Stimulated activated CD8-positive, alpha-beta memory T cell treated with anti-CD3 and anti-CD28 coated beads, Interleukin-15, amount 100 ng/mL, for 48 hours (primary cell): ENCODE results near the gene TGM2.

Source experiments
- DNase-seq, 2 donors: peaks; one replicate each; pipeline ENCODE4 v3.0.0-alpha.2; 2020; ENCODE audit warnings: low read depth in 2 of 2

Gene TGM2

DNA sequence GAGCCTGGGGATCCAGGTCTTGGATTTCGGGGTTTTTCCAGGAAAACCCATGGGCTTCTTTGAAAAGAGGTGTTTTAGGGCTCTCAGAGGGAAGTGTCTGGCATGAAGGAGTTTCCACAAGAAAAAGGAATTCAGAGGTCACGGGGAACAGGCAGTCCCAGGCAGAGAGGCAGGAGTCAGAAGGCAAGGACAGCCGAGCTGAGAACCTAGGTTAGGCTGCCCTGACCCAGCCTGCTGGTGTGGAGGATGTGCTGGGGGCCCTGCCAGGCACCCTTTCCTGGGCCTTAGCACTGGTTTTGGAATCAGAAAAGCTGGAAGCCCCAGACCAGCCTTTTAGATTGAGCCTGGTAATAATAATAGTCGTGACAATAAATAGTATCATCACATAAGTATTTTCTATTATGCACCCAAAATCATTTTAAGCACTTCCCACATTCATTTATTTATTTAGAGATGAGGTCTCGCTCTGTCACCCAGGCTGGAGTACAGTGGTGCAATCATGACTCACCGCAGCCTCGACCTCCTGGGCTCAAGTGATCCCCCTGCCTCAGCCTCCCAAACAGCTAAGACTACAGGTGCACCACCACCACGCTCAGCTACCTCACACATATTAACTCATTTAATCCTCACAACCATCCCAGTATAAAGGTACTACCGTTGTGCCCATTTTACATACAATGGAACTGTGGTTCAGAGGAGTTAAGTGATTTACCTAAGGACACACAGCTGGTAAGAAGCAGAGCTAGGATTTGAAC lies 19.9 kb downstream of the TGM2 start:
- no peak for DNase-seq

GRCh38 chr20:38144598-38144973 lies 20.5 kb downstream of the TGM2 start:
- DNase-seq = no peak

DNA sequence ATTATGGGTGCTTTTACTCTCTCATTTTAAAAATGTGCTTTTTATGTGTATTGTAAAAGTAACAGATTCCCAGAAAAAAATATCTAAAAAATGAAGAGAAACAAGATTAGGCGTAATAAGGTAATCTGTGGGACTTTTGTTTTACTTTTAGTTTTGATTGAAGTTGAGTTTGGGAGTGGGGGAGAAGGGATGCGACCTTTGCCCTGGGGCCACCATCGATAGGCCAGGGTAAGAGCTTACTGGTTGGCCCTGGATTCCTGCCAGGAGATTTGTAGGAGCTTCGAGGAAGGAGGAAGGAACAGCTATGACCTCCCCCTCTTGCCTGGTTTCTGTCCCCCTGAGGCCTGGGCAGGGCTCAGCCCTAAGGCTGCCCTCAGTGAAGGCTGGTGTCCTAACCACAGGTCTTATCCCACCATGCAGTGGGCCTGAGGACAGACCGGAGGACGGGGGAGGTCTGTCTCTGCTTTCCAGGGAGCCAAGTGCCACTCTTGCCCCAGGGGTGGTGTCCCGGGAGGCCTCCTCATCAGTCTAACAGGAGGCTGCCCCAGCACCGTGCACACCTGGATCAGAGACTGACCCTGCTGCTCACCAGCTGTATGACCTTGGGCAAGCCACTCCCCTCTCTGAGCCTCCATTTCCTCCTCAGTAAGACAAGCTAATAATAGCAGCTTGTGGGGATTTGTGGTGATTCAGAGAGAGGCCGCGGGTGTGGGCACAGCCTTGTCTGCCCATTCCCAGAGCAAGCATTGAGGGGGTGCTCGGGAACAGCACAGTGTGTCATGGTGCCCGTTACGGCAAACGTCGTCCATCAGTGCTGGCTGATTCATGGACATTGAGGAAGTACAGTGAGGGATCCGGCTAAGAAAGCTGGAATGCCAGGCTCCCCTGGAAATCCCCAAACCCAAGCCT lies 21.2 kb downstream of the TGM2 start:
- no peak for DNase-seq

DNA sequence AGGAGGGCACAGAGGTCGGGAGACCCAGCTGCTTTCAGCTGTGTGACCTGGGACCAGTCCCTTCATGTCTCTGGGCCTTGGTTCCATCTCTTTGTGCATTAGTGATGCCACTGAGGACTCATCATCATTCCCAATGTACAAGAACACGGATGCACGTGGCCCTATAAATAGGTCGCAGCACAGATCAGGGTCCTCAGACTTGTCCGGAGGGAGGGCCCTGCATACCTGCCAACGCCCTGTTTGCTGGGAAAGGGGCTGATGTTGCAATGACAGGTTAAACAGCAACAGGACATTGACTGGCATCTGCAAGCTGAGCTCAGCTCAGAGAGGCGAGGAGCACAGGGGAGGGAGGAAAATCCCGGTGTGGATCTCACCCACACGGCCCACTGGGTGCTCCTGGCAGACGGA lies 21.8 kb downstream of the TGM2 start:
- no peak for DNase-seq

- DNase-seq = no peak
Observed at GRCh38 chr20:38141889-38142494, 23.1 kb downstream of the TGM2 start.

GRCh38 chr20:38141204-38141888 lies 23.7 kb downstream of the TGM2 start:
- no peak for DNase-seq

DNA sequence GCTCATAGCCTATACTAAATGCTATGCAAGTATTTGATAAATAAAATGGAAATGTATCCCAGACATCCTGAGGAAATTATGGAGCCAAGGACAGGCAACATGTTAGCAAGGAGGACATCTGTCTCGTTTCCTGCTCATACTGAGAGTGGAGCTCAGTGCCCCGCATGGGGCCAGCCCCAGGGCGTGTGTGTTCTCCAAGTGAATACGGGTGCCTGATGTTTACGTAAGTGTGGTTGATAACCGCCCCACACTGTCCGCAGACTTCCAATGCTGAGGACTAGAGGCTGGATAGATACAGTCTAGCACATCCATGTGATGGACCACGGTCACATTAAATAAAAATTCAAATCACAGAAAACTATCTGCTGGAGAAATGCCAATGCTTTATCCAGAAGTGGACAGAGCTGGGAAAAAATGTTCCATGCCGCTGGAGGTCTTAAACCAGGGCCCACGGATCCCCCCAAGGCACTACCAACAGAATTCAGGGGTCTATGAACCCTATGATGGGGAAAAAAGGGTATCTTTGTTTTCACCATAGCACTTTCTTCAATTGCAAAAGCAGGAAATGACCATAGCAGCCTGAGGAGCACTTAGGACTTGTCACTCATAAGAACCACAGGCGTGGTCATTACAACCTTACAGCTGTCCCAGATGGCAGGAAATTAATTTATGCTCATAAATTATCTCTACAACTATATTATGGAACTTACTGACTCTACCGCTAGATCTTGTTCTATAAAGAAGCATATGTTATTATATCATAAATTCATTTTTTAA lies 24.9 kb downstream of the TGM2 start:
- no peak for DNase-seq

GRCh38 chr20:38139156-38139912 lies 25.7 kb downstream of the TGM2 start:
- no peak for DNase-seq

- no peak for DNase-seq
Observed at GRCh38 chr20:38138086-38138778, 26.8 kb downstream of the TGM2 start.

DNA sequence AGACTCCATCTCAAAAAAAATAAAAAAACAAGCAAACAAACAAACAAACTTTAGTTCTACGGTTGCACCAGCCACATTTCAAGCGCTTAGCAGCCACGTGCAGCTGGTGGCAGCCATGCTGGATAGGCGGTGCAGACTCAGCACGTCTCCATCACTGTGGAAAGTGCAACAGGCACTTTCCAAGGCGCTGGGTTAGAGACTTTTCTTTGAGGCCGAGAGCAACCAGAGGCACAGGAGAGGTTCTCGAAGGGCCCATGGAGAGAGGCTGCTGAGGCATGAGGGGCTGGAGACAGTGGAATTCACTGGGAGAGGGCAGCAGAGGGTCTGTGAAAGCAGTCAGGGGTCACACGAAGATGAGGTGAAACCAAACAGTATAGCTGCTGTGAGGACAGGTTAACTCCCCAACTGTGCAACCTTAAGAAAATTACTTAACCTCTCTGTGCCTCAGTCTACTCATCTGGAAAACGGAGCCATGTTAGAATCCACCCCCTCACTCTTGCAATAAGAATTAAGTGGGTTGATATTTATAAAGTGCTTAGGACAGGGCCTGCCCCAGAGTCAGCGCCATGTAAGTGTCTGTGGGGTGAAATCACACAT lies 27.5 kb downstream of the TGM2 start:
- no peak for DNase-seq

DNA sequence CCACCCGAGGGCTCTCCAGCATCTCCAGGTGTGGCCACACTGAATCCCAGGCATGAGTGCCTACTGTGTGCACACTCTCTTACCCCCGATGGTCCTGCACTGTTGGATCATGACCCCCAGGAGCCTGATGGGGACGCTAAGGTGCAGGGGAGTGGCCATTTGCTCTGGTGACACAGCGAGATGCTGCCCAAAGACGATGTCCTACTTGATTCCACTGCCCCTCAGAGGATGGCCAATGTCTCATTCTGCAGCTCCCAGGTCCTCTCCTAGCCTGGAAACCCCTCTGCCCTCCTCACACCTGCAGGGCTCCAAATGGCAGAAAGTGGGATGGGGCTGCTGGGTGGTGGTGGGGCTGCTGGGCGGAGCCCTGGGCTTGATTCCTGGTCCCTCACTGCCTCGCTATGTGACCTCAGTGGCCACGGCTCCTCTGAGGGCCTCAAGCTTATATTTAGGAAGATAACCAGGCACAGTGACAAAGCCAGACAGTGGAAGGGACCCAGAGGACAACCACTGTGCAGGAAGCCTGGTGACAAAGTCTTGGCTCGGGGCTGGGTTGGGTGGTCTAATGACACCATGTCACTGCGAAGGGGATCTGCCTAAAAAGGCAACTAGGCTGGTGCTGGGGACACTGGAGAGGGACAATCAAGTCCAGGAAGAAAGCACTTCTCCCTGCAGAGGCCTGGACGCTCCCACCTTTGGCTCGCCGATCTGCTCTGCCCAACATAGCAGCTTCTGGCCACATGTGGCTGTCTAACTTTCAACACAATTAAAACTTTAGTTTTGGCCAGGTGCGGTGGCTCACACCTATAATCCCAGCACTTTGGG lies 28.4 kb downstream of the TGM2 start:
- no peak for DNase-seq

DNA sequence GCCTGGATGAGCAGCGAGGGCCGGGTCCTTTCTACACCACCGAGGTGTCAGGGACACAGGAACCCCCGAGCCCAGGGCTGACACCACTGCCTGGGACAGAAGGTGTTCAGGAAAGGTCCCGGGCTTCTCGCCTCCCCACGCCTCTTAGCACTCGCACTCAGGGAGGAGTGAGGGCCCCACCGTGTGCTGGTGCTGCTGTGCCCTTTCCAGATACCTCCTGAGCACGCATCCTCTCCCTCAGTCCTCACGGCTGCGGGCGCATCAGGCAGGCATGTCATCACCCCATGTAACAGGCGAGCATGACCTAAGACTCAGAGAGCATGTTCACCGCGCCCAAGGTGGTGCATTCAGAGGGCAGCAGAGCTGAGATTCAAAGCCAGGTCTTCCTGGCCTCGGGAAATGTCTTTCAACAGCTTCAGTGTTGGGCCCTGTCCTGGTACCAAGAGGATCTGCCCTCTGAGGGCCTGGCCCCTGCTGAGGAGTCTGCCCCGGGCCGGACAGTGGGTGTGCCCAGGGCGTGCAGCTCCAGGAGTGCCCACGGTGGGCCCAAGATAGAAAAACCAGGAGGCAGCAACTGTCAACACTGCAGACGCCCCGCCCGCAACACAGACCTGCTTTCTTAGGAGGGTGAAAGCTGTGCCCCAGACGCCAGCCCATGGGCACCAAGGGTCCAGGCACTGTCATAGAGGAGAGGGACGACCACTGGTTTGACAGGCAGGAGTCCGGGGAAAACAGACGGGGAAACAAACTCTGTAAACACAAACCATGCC lies 29.2 kb downstream of the TGM2 start:
- DNase-seq = no peak

- DNase-seq = no peak
Observed at GRCh38 chr20:38135271-38135650, 29.8 kb downstream of the TGM2 start.

DNA sequence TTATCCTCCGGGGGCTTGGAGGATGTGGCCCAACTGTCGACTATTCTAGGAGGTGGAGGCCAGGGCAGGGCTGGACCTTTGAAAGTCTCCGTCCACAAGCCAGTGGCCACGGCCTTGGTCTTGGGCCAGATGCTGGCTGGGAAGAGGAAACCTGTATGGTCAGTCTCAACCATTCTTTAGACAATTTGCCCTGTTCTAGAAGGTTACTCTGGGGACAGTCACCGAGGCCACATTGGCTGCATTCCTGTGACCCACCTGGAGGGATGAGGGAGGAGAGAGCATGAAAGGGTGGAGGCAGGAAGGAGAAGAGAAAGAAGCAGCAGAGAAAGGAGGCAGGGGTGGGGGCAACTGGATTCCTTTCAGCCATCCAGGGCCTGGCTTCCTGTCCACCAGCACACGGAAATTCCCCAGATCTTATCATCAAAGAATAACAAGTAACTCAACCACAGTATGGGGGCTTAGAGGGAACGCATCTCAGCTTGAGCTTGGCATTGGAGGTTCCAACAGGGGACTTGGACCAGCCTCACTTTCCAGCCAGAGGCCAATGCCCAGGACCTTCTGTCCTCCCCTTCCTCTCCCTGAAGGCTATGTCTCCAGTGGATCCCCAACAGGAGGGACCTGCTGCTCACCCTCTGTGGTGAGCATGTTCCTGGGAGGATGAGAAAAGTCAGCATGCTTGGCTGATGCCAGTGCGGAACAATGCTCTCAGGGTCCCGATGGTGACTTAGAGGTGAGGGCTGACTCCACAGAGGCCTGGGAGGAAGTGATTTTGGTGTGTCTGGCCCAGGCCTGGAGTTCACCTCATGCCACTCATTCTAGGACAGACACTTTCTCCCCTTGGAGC lies 30.4 kb downstream of the TGM2 start:
- no peak for DNase-seq

GRCh38 chr20:38133680-38134426 lies 31.2 kb downstream of the TGM2 start:
- no peak for DNase-seq

- DNase-seq = no peak
Observed at GRCh38 chr20:38132910-38133501, 32.1 kb downstream of the TGM2 start.
